ENCODE measurements around the gene ING5. TPM values are rescaled to one million over a fixed set of nuclear protein-coding genes. Genes with fewer than 3 reads are reported as not detected.
"Not testable (repeated sequence)": the region's sequence is repeated elsewhere in the genome, so short reads cannot be mapped to it uniquely, and the experiment has no call there.

ING5 gene
- polyA plus RNA-seq, 3 donors: 6.5 to 29.5 (median 6.6) TPM

DNA sequence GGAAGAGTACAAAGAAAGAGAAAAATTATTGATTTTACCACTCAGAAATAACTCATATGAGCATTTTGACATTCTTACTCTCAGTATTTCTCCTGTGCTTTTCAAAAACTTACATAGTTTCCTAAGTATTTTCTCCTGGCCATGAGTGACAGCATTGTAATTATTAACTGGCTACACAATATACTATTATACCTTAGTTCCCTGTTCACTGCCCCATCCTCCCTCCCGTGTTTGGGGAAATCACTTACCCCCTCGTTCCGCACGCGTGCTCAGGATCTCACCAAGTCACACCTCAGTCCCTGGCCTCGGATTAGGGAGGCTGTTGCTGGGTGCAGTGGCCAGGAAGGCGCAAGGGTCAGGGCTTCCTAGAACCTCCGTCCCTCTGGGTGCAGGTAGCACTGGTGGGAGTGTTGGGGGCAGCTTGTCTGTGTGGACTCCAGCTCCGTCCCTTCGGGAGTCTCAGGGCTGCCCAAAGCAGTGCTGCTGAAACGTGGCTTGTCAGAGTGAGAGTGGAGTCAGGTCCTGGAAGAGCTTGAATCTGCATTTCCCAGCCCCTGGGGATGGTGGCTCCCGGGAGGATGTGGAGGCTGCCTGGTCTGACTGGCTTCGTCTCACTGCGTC lies 41.1 kb upstream of the ING5 start:
- Mint-ChIP-seq H3K4me1 (no peaks in the 10 kb centered on the region), H3K27ac (no peak overlapping the region), H3K27me3 (ENCODE audit: low read depth in 3 of 3) (peaks cover 0 to 2% (median 0%) of the 10 kb centered on the region in 3 donors), H3K36me3 (peaks cover 57 to 69% of the 10 kb centered on the region in 2 donors), H3K4me3 (no peak overlapping the region), H3K9me3 (no peaks in the 10 kb centered on the region)
- intact Hi-C loops (cut with micrococcal nuclease): no loop called here
- Histone ChIP-seq H3K4me3 (replicated peaks in 1 of 3; ENCODE audit: low read depth in 2 of 3, low read length in 3 of 3) (no peak overlapping the region), H3K27ac (ENCODE audit: low read depth in 1 of 2, low read length in 2 of 2) (no peak overlapping the region), H3K9me3 (replicated peaks in 1 of 2; ENCODE audit: control insufficient read depth in 1 of 2, insufficient read depth in 1 of 2, low read length in 2 of 2) (no peaks in the 10 kb centered on the region), H3K27me3 (ENCODE audit: control insufficient read depth in 2 of 2, insufficient read depth in 2 of 2, low read length in 2 of 2) (no peaks in the 10 kb centered on the region), H3K4me1 (ENCODE audit: control insufficient read depth in 1 of 2, insufficient read depth in 2 of 2, low read length in 2 of 2) (no peaks in the 10 kb centered on the region), H4K20me1 (ENCODE audit: insufficient read depth, low read length) (peaks cover under 1% of the 10 kb centered on the region), H3K9ac (ENCODE audit: insufficient read depth, low read length, poor library complexity, severe bottlenecking) (no peak overlapping the region), H2AFZ (ENCODE audit: insufficient read depth, low read depth, low read length, poor library complexity, severe bottlenecking) (no peak overlapping the region), H3K79me2 (ENCODE audit: insufficient read depth, low read length) (no peaks in the 10 kb centered on the region), H3K4me2 (replicated peaks; ENCODE audit: extremely low read depth, low read length, poor library complexity, severe bottlenecking) (no peak overlapping the region), H3K36me3 (replicated peaks in 1 of 2; ENCODE audit: control insufficient read depth in 1 of 2, insufficient read depth in 2 of 2, low read length in 2 of 2) (peaks cover 45 to 68% of the 10 kb centered on the region in 2 donors)
- DNase-seq: no peak
- TF ChIP-seq, protein P1, sequence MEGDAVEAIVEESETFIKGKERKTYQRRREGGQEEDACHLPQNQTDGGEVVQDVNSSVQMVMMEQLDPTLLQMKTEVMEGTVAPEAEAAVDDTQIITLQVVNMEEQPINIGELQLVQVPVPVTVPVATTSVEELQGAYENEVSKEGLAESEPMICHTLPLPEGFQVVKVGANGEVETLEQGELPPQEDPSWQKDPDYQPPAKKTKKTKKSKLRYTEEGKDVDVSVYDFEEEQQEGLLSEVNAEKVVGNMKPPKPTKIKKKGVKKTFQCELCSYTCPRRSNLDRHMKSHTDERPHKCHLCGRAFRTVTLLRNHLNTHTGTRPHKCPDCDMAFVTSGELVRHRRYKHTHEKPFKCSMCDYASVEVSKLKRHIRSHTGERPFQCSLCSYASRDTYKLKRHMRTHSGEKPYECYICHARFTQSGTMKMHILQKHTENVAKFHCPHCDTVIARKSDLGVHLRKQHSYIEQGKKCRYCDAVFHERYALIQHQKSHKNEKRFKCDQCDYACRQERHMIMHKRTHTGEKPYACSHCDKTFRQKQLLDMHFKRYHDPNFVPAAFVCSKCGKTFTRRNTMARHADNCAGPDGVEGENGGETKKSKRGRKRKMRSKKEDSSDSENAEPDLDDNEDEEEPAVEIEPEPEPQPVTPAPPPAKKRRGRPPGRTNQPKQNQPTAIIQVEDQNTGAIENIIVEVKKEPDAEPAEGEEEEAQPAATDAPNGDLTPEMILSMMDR (IDR thresholded peaks at IDR 0.05): no peak
- WGBS (ENCODE audit: insufficient coverage): 98% methylated on average over 12 of the region's 14 CpGs

GRCh38 chr2:241662731-241663130 lies 39.1 kb upstream of the ING5 start:
- 93% methylated on average over 20 of the region's 24 CpGs for WGBS (ENCODE audit: insufficient coverage)
- intact Hi-C loops (cut with micrococcal nuclease); H3K9me3 Mint-ChIP-seq: not testable (repeated sequence)

More at GRCh38 chr2:241662731-241663130, 39.1 kb upstream of the ING5 start:
- H3K36me3 Mint-ChIP-seq: peaks cover 54 to 68% of the 10 kb centered on the region in 2 donors
- H3K4me3 Mint-ChIP-seq; H3K4me2 ChIP-seq (replicated peaks; ENCODE audit: extremely low read depth, low read length, poor library complexity, severe bottlenecking); H3K27me3 Mint-ChIP-seq (ENCODE audit: low read depth in 3 of 3); H2AFZ ChIP-seq (ENCODE audit: insufficient read depth, low read depth, low read length, poor library complexity, severe bottlenecking); H3K9ac ChIP-seq (ENCODE audit: insufficient read depth, low read length, poor library complexity, severe bottlenecking); DNase-seq; H3K27ac Mint-ChIP-seq; H3K27ac ChIP-seq (ENCODE audit: low read depth in 1 of 2, low read length in 2 of 2); H3K4me1 ChIP-seq (ENCODE audit: control insufficient read depth in 1 of 2, insufficient read depth in 2 of 2, low read length in 2 of 2); H3K4me3 ChIP-seq (replicated peaks in 1 of 3; ENCODE audit: low read depth in 2 of 3, low read length in 3 of 3); H3K4me1 Mint-ChIP-seq; H3K27me3 ChIP-seq (ENCODE audit: control insufficient read depth in 2 of 2, insufficient read depth in 2 of 2, low read length in 2 of 2); H3K9me3 ChIP-seq (replicated peaks in 1 of 2; ENCODE audit: control insufficient read depth in 1 of 2, insufficient read depth in 1 of 2, low read length in 2 of 2); H4K20me1 ChIP-seq (ENCODE audit: insufficient read depth, low read length); H3K79me2 ChIP-seq (ENCODE audit: insufficient read depth, low read length): not testable (repeated sequence)
- peaks cover 47 to 71% of the 10 kb centered on the region in 2 donors for H3K36me3 ChIP-seq (replicated peaks in 1 of 2; ENCODE audit: control insufficient read depth in 1 of 2, insufficient read depth in 2 of 2, low read length in 2 of 2)
